ENCODE results near the gene TLK2.

The TLK2 gene

DNA sequence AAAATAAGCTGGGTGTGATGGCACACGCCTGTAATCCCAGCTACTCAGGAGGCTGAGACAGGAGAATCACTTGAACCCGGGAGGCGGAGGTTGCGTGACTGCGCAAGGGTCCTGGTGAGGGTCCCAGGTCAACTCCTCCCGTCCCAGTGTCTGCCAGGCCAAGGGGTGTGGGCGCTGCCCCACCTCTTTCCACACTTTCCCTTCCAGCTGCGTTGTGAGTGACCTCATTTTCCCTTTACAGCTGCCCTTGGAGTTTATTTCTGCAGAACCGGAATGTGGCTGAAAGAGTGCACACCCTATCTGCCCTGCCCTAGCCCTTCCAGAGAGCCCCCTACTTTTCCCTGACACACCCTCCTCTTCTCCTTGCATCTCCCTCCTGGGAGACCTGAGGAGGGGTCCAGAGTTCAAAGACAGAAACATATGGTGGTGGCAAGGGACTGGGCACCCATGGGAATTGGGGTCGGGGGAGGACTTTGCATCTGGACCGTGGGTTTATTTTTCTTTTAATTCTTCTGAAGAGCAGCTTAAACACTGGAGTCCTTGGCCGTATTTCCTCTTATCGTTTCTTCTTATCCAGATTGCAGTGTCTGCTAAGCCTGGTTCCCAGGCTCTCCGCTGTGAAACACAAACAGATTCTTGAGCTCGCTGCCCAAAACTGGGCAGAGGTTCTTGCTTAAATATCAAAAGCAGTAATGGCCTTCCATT, 169.8 kb downstream of the TLK2 start:
- H3K27ac ChIP-seq (ENCODE audit: low read length), result no peak overlapping the region
- H3K4me2 ChIP-seq (ENCODE audit: low read length), result no peak overlapping the region
- H3K27me3 ChIP-seq (ENCODE audit: low read depth, low read length), result no peaks in the 10 kb centered on the region
- H3K79me2 ChIP-seq (ENCODE audit: low read length), result no peaks in the 10 kb centered on the region
- TF ChIP-seq EZH2phosphoT487 (IDR thresholded peaks at IDR 0.05; ENCODE audit: low read depth), result no peak
- TF ChIP-seq, protein P1, sequence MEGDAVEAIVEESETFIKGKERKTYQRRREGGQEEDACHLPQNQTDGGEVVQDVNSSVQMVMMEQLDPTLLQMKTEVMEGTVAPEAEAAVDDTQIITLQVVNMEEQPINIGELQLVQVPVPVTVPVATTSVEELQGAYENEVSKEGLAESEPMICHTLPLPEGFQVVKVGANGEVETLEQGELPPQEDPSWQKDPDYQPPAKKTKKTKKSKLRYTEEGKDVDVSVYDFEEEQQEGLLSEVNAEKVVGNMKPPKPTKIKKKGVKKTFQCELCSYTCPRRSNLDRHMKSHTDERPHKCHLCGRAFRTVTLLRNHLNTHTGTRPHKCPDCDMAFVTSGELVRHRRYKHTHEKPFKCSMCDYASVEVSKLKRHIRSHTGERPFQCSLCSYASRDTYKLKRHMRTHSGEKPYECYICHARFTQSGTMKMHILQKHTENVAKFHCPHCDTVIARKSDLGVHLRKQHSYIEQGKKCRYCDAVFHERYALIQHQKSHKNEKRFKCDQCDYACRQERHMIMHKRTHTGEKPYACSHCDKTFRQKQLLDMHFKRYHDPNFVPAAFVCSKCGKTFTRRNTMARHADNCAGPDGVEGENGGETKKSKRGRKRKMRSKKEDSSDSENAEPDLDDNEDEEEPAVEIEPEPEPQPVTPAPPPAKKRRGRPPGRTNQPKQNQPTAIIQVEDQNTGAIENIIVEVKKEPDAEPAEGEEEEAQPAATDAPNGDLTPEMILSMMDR (IDR thresholded peaks at IDR 0.05; ENCODE audit: low read depth, low read length), result no peak
- H2AFZ ChIP-seq (ENCODE audit: low read depth, low read length), result no peak overlapping the region
- H3K9ac ChIP-seq (ENCODE audit: low read length), result no peak overlapping the region
- H3K4me3 ChIP-seq (ENCODE audit: low read length), result no peak overlapping the region
- H3K4me1 ChIP-seq (ENCODE audit: low read length), result peaks cover 20% of the 10 kb centered on the region
- H3K36me3 ChIP-seq (replicated peaks; ENCODE audit: low read depth, low read length), result no peaks in the 10 kb centered on the region
- H4K20me1 ChIP-seq (ENCODE audit: insufficient read depth, low read length), result no peaks in the 10 kb centered on the region
- H3K9me3 ChIP-seq (ENCODE audit: insufficient read depth, low read length), result no peaks in the 10 kb centered on the region

DNA sequence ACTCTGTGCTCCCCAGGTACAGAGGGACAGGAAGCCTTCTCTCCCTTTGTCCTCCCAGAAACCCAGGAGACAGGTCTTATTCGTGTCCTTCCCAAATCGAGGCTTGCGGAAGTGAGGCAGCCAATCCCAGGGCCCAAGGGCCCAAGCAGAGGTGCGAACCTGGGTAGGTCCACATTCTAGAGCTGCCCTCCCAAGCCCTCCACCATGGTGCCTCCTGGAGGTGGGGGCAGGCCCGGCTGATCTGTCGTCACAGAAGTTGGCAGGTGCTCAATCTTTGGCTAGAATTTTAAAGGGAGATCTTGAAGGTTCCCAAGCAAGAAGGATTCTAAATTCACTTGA, 170.3 kb downstream of the TLK2 start:
- no peaks in the 10 kb centered on the region for H3K9me3 ChIP-seq (ENCODE audit: insufficient read depth, low read length)
- no peak overlapping the region for H3K4me3 ChIP-seq (ENCODE audit: low read length)
- H3K36me3 ChIP-seq (replicated peaks; ENCODE audit: low read depth, low read length), result no peaks in the 10 kb centered on the region
- H3K27ac ChIP-seq (ENCODE audit: low read length), result no peak overlapping the region
- peaks cover 22% of the 10 kb centered on the region for H3K4me1 ChIP-seq (ENCODE audit: low read length)
- no peaks in the 10 kb centered on the region for H3K79me2 ChIP-seq (ENCODE audit: low read length)
- no peak overlapping the region for H3K4me2 ChIP-seq (ENCODE audit: low read length)
- TF ChIP-seq, protein P1 (IDR thresholded peaks at IDR 0.05; ENCODE audit: low read depth, low read length), result no peak
- TF ChIP-seq EZH2phosphoT487 (IDR thresholded peaks at IDR 0.05; ENCODE audit: low read depth), result no peak
- H3K9ac ChIP-seq (ENCODE audit: low read length), result no peak overlapping the region
- H2AFZ ChIP-seq (ENCODE audit: low read depth, low read length), result no peak overlapping the region
- H4K20me1 ChIP-seq (ENCODE audit: insufficient read depth, low read length), result no peaks in the 10 kb centered on the region
- H3K27me3 ChIP-seq (ENCODE audit: low read depth, low read length), result no peaks in the 10 kb centered on the region

DNA sequence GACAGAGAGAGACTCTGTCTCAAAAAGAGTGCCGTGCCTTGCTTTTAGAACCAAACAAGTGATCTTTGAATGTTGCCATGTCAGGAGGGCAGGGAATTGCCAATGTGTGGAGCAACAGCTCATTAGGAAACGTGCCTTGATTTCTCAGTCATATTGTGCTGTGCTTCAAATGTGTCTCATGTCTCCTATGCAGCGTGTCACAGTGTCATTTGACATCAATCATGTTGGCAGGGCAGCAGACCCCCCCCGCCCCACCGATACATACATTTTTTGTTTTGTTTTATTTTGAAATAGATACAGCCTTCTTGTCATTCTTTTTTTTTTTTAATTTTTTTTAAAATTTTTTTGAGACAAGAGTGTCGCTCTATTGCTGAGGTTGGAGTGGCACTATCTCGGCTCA, 170.9 kb downstream of the TLK2 start:
- no peaks in the 10 kb centered on the region for H3K36me3 ChIP-seq (replicated peaks; ENCODE audit: low read depth, low read length)
- H2AFZ ChIP-seq (ENCODE audit: low read depth, low read length), result no peak overlapping the region
- no peak for TF ChIP-seq EZH2phosphoT487 (IDR thresholded peaks at IDR 0.05; ENCODE audit: low read depth)
- TF ChIP-seq, protein P1 (IDR thresholded peaks at IDR 0.05; ENCODE audit: low read depth, low read length), result no peak
- no peaks in the 10 kb centered on the region for H3K79me2 ChIP-seq (ENCODE audit: low read length)
- H3K9me3 ChIP-seq (ENCODE audit: insufficient read depth, low read length), result no peaks in the 10 kb centered on the region
- no peak overlapping the region for H3K27ac ChIP-seq (ENCODE audit: low read length)
- no peak overlapping the region for H3K4me3 ChIP-seq (ENCODE audit: low read length)
- peaks cover 28% of the 10 kb centered on the region for H3K4me1 ChIP-seq (ENCODE audit: low read length)
- H3K27me3 ChIP-seq (ENCODE audit: low read depth, low read length), result no peaks in the 10 kb centered on the region
- no peak overlapping the region for H3K9ac ChIP-seq (ENCODE audit: low read length)
- no peak overlapping the region for H3K4me2 ChIP-seq (ENCODE audit: low read length)
- no peaks in the 10 kb centered on the region for H4K20me1 ChIP-seq (ENCODE audit: insufficient read depth, low read length)

DNA sequence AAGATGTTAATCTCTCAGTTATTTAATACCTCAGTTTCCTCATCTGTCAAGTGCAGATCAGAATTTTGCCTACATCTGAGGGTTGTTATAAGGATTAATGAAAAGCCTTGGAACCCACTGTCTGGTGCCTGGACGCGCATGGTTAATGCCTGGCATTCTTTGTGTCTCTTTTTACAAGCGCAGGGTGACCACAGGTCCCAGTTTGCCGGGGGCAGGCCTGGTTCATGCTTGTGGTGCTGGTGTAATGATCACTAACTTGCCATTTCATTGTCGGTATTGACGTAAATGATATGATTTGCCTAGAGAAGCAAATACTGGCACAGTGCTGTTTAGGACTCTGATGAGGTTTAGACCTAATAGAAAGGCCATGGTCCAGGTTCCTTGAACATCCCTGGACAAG, 172.0 kb downstream of the TLK2 start:
- Histone ChIP-seq H3K9me3 (ENCODE audit: insufficient read depth, low read length) (no peaks in the 10 kb centered on the region), H3K79me2 (ENCODE audit: low read length) (no peaks in the 10 kb centered on the region), H3K27ac (ENCODE audit: low read length) (no peak overlapping the region), H3K4me2 (ENCODE audit: low read length) (no peak overlapping the region), H3K9ac (ENCODE audit: low read length) (no peak overlapping the region), H4K20me1 (ENCODE audit: insufficient read depth, low read length) (no peaks in the 10 kb centered on the region), H2AFZ (ENCODE audit: low read depth, low read length) (no peak overlapping the region), H3K4me1 (ENCODE audit: low read length) (peaks cover 30% of the 10 kb centered on the region), H3K27me3 (ENCODE audit: low read depth, low read length) (no peaks in the 10 kb centered on the region), H3K36me3 (replicated peaks; ENCODE audit: low read depth, low read length) (no peaks in the 10 kb centered on the region), H3K4me3 (ENCODE audit: low read length) (no peak overlapping the region)
- TF ChIP-seq, protein P1 (IDR thresholded peaks at IDR 0.05; ENCODE audit: low read depth, low read length), result no peak
- no peak for TF ChIP-seq EZH2phosphoT487 (IDR thresholded peaks at IDR 0.05; ENCODE audit: low read depth)
